Muscle layer of duodenum (tissue), 2 donors: ENCODE results near the gene TNFRSF1B.

Experiments used
- H3K27ac ChIP-seq: one replicate; pipeline ENCODE4 v1.7.0; 2013; ENCODE audit warnings: mild to moderate bottlenecking, low read length
- H3K27me3 ChIP-seq: one replicate; pipeline ENCODE4 v1.7.0; 2013; ENCODE audit warnings: low read depth, mild to moderate bottlenecking, control low read depth, low read length
- H3K36me3 ChIP-seq, 2 donors: one replicate each; pipeline ENCODE4 v1.7.0; 2013; ENCODE audit warnings: low read length in 2 of 2, control low read depth in 1 of 2, mild to moderate bottlenecking in 1 of 2; ENCODE audit not compliant: insufficient read depth in 2 of 2, control insufficient read depth in 1 of 2
- H3K4me1 ChIP-seq, 2 donors: one replicate each; pipeline ENCODE4 v1.7.0; 2013; ENCODE audit warnings: low read length in 2 of 2, mild to moderate bottlenecking in 2 of 2, control low read depth in 1 of 2, moderate library complexity in 1 of 2; ENCODE audit not compliant: insufficient read depth in 2 of 2, control insufficient read depth in 1 of 2
- H3K4me3 ChIP-seq, 2 donors: one replicate each; pipeline ENCODE4 v1.7.0; 2013; ENCODE audit warnings: low read length in 2 of 2, low read depth in 1 of 2, mild to moderate bottlenecking in 1 of 2
- H3K9me3 ChIP-seq, 2 donors: one replicate each; pipeline ENCODE4 v1.7.0; 2013; ENCODE audit warnings: low read length in 2 of 2, control low read depth in 1 of 2, mild to moderate bottlenecking in 1 of 2; ENCODE audit not compliant: control insufficient read depth in 1 of 2
- donor health status: healthy.

Gene TNFRSF1B

GRCh38 chr1:12191242-12192032, 24.6 kb downstream of the TNFRSF1B start:
- H3K36me3 ChIP-seq: peaks cover 16 to 23% of the 10 kb centered on the region in 2 donors
- H3K4me1 ChIP-seq: peaks cover under 1 to 21% of the 10 kb centered on the region in 2 donors
- no peak overlapping the region for H3K27ac ChIP-seq
- H3K9me3 ChIP-seq: no peaks in the 10 kb centered on the region
- H3K4me3 ChIP-seq: no peak overlapping the region
- no peaks in the 10 kb centered on the region for H3K27me3 ChIP-seq

DNA sequence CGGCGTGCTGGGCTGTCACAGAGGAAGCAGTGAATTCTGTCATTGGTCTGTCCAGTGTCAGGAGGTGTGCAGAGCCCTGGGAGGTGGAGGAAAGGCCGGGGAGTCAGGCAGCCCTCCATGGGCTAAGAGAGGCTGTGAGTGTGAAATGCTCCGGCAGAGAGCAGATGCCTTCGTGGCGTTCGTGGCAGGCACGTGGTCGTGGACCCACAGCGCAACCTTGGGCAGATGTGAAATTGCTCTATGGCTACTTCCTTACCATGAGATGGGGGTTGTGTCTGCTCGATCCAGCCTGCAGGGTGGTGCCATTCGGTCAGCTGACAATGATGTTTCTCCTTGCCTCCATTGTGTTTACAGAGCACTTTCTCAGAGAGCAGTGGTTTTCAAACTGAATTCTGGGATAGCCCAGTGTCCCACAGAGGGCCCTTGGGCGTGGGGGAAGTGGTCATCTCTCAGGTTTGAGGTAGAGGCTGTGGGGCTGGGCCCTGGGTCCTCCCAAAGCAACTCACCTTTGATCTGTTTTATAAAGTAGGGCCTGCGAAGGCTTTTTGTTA, 27.9 kb downstream of the TNFRSF1B start:
- no peak overlapping the region for H3K27ac ChIP-seq
- no peaks in the 10 kb centered on the region for H3K9me3 ChIP-seq
- no peaks in the 10 kb centered on the region for H3K4me1 ChIP-seq
- H3K27me3 ChIP-seq: no peaks in the 10 kb centered on the region
- peaks cover 17 to 21% of the 10 kb centered on the region in 2 donors for H3K36me3 ChIP-seq
- no peak overlapping the region for H3K4me3 ChIP-seq

DNA sequence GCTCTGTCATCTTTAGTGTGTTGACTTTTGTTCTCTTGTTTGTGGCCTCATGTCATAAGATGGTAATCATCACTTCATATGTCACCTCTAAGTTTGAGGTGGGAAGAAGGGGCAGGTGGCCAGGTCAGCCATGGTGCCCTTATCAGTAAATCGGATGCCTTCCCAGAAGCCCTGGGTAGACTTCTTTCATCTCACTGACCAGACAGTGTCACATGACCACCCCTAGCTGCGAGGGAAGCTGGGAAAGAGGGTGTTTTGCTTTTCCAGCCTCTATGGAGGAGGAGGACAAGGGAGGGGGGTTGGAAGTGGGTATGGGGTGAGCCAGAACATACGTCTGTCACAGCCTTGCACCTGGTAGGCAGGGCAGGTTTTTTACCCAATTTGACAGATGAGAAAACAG, 28.6 kb downstream of the TNFRSF1B start:
- Histone ChIP-seq H3K36me3 (peaks cover 18 to 24% of the 10 kb centered on the region in 2 donors), H3K27ac (no peak overlapping the region), H3K27me3 (no peaks in the 10 kb centered on the region), H3K4me1 (no peaks in the 10 kb centered on the region), H3K9me3 (no peaks in the 10 kb centered on the region), H3K4me3 (no peak overlapping the region)

DNA sequence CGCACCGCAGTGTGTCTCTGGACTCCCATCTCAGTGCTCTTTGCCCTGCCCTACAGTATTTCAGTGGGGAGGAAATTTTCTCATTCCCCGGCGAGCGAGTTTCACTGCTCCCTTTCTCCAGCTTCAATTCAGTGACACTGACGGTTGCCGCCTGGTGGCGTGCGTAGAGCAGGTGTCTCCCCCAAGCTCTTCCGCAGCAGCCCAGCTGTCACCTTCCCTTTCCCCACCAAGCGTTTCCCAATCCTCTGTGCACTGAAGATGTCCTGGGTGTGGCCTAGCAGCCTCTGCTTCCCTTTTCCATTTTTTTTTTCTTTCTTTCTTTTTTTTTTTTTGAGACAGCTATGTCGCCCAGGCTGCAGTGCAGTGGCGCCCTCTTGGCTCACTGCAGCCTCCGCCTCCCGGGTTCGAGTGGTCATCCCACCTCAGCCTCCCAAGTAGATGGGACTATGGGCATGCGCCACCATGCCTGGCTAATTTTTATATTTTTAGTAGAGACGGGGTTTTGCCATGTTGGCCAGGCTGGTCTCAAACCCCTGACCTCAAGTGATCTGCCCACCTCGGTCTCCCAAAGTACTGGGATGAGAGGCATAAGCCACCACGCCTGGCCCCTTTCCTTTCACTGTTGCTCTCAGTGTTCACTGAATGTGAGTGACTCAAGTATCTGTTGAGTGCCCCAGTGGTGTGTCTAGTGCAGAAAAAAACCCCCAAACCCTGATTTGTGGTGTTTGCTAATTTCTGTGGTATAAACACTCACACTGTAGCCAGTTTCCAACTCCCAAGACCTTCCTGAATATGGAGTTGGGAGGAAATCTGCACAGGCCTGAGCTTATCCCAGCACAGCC, 30.1 kb downstream of the TNFRSF1B start:
- H3K4me3 ChIP-seq: no peak overlapping the region
- no peaks in the 10 kb centered on the region for H3K27me3 ChIP-seq
- no peaks in the 10 kb centered on the region for H3K9me3 ChIP-seq
- H3K36me3 ChIP-seq: peaks cover 10 to 17% of the 10 kb centered on the region in 2 donors
- no peaks in the 10 kb centered on the region for H3K4me1 ChIP-seq
- H3K27ac ChIP-seq: no peak overlapping the region

DNA sequence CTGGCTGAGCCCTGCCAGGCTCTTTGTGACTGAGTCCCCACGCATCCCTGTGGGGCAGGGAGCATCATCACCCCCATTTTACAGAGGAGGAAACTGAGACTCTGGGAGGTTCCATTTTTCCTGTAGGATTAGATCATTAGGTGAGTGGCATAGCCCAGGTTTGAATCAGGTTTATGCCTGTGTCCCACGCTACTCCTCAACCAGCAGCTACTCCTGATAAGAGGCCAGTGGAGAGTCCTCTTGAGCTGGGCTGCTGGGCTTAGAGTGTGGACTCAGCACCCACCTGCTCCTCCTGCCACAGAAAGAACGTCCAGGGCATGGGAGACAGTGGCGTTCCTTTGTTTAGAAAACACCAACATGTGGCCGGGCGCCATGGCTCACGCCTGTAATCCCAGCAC, 30.7 kb downstream of the TNFRSF1B start:
- H3K36me3 ChIP-seq: peaks cover 14 to 16% of the 10 kb centered on the region in 2 donors
- no peaks in the 10 kb centered on the region for H3K4me1 ChIP-seq
- no peaks in the 10 kb centered on the region for H3K27me3 ChIP-seq
- H3K27ac ChIP-seq: no peak overlapping the region
- H3K9me3 ChIP-seq: no peaks in the 10 kb centered on the region
- no peak overlapping the region for H3K4me3 ChIP-seq

- H3K4me1 ChIP-seq: no peaks in the 10 kb centered on the region
- H3K27ac ChIP-seq: no peak overlapping the region
- H3K27me3 ChIP-seq: no peaks in the 10 kb centered on the region
- no peak overlapping the region for H3K4me3 ChIP-seq
- no peaks in the 10 kb centered on the region for H3K9me3 ChIP-seq
- peaks cover 9 to 20% of the 10 kb centered on the region in 2 donors for H3K36me3 ChIP-seq
Measured at GRCh38 chr1:12200208-12200607, 33.4 kb downstream of the TNFRSF1B start.

GRCh38 chr1:12201352-12202189, 34.8 kb downstream of the TNFRSF1B start:
- Histone ChIP-seq H3K4me3 (no peak overlapping the region), H3K9me3 (no peaks in the 10 kb centered on the region), H3K36me3 (peaks cover 5 to 22% of the 10 kb centered on the region in 2 donors), H3K4me1 (no peaks in the 10 kb centered on the region), H3K27ac (no peak overlapping the region), H3K27me3 (no peaks in the 10 kb centered on the region)

GRCh38 chr1:12202190-12202497, 35.4 kb downstream of the TNFRSF1B start:
- Histone ChIP-seq H3K27me3 (no peaks in the 10 kb centered on the region), H3K27ac (no peak overlapping the region), H3K9me3 (no peaks in the 10 kb centered on the region), H3K36me3 (peaks cover 5 to 28% of the 10 kb centered on the region in 2 donors), H3K4me3 (no peak overlapping the region), H3K4me1 (no peaks in the 10 kb centered on the region)

DNA sequence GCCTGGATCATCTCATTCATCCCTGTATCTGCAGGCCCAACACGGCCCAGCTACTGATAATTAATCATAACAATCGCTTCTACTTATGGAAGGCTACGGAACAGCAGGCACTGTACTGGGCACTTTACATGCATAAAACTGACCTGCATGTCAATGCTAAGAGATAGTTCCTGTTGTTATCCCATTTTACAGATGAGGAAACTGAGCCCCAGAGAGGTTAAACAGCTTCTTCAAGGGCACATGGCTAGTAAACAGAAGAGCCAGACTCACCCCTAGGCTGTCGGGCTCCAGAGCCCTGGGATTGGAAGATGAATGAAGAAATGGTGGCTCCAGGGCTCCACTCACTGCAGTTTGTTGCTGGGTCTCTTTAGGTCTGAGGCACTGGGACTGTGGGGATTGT, 35.8 kb downstream of the TNFRSF1B start:
- no peak overlapping the region for H3K4me3 ChIP-seq
- peaks cover 5 to 30% of the 10 kb centered on the region in 2 donors for H3K36me3 ChIP-seq

GRCh38 chr1:12203216-12204007, 36.6 kb downstream of the TNFRSF1B start:
- Histone ChIP-seq H3K9me3 (no peaks in the 10 kb centered on the region), H3K4me1 (no peaks in the 10 kb centered on the region), H3K27me3 (no peaks in the 10 kb centered on the region), H3K4me3 (no peak overlapping the region), H3K27ac (no peak overlapping the region), H3K36me3 (peaks cover 5 to 30% of the 10 kb centered on the region in 2 donors)

More for the DNA sequence above, 35.8 kb downstream of the TNFRSF1B start:
- Histone ChIP-seq H3K9me3 (no peaks in the 10 kb centered on the region), H3K4me1 (no peaks in the 10 kb centered on the region), H3K27me3 (no peaks in the 10 kb centered on the region), H3K27ac (no peak overlapping the region)
